DMS53 treated with DMSO at 0.1 percent for 48 hours (cell line): ENCODE data around the gene KRT7.
"Not testable (repeated sequence)": the region's sequence is repeated elsewhere in the genome, so short reads cannot be mapped to it uniquely, and the experiment has no call there.

ENCODE experiments used
- DNase-seq: peaks from one replicate; lab custom pipeline; 2025; ENCODE audit not compliant: unreplicated experiment; lab: John Stamatoyannopoulos, UW

KRT7 gene

DNA sequence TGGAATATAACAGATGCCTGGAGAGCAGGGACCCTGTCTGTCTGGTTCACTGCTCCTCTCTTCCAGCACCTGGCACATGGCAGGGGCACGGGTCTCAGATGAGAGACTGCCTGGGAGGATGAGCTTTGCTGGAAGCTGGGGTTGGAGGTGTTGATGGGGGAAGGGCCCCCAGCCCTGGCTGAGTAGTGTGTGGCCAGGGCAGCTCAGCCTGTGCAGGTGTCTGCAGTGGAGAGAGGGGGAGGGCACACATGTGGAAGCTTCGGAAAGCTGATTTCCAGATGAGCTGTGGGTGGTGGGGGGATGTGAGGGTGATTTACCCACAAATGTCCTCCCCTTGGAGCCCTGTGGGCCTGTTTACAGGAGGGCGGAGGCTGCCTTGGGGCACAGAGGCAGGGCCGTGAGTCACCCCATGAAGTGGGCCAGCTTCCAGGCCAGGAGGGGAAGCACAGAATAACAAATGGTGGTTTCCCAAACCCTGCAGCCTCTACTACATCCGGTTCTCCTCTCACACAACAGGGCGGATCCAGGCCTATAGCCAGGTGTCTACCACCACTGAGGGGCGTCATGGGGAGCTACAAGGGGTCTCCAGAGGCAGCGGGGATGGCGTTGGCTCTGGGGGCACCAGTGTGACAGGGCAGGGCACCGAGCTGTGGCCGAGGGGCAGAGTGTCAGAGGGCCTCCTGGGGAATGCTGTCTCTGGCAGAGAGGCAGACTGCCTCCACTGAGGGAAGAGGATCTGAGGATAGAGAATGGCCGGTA is 11.0 kb downstream of the KRT7 start:
- DNase-seq: peak; percentile 98

DNA sequence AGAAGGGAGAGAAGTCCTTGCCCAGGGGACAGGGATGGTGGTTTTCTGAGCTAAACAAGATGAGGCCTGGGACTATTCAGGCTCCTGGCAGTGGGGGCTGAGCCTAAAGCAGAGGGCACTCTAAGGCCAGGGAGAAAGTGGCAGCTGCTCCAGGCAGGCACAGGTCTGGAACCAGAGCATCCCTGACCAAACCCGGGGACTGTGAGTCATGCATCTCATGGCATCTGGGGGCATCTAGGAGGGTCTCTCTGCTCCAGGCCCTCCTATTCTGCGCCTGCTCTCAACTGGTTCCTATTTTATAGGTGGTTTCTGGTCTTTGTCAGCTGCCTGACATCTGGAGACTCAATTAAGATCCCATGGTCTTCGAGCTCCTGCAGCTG is 11.6 kb downstream of the KRT7 start:
- DNase-seq: peak; percentile 55

DNA sequence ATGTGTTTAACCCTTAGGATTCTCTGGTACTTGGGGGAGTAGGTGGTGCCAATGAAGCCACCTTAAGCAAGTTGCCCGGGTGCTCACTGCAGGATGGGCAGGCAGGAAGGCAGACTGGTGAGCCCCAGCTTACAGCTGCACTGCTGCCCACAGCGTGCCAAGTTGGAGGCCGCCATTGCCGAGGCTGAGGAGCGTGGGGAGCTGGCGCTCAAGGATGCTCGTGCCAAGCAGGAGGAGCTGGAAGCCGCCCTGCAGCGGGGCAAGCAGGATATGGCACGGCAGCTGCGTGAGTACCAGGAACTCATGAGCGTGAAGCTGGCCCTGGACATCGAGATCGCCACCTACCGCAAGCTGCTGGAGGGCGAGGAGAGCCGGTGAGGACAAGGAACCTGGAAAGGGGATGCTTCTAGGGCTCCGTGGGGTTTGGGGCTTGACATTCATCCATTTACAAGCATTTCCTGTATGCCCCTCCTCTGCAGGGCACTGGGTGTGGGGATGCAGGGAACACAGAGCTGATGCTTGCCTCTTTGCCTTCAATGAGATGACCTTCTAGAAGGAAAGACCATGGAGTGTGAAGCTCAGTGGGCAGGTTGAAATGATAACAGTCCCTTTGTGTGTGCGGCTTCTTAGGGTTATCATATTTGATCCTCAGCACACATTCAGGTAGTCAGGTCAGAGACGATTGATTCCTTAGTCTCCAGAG is 12.4 kb downstream of the KRT7 start:
- no peak for DNase-seq

- DNase-seq: no peak
Measured at GRCh38 chr12:52245962-52246569, 13.0 kb downstream of the KRT7 start.

DNA sequence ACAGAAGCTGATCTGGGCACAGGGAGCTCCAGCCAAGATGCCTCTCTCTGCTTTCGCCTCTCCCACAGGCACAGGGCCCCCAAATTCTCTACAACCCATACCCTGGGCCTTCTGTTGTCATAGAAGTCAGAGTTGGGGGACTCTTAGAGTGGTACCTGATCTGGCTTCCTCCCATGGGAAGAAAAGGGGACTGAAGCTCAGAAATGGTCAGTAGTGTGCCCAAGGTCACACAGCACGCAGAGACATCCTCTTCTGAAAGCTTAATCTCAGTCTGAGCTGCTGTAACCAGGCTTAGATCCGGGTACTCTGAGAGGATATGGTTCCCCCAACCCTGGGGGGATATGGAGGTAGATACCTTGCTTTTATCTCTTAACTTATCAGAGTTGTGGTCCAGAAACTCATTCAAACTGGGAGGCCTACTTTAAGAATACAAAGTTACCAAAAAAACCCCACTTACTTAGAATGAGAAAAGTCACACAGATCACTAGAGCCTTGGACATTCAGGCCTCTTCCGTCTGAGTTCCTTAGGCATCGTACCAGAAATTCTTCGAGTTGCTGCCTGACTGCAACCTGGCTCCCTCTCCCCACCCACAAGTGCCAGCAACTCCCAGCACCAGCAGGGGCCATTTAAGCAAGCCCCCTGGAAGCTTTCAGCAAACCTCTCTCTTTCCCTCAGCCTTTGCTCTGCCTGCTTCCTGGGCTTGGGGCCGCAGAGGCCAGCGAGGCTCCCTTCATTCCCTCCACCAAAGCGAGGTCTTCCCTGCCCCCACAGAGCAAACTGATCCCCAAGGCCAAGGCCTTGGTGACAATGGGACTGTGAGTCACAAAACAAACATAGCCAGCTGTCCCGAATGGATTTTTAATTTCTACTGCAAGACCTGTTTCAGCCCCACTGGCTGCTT is 13.9 kb downstream of the KRT7 start:
- DNase-seq: peak; percentile 99

GRCh38 chr12:52247622-52248540 is 14.8 kb downstream of the KRT7 start:
- no peak for DNase-seq

- no peak for DNase-seq
Measured at GRCh38 chr12:52248541-52249461, 15.8 kb downstream of the KRT7 start.

DNA sequence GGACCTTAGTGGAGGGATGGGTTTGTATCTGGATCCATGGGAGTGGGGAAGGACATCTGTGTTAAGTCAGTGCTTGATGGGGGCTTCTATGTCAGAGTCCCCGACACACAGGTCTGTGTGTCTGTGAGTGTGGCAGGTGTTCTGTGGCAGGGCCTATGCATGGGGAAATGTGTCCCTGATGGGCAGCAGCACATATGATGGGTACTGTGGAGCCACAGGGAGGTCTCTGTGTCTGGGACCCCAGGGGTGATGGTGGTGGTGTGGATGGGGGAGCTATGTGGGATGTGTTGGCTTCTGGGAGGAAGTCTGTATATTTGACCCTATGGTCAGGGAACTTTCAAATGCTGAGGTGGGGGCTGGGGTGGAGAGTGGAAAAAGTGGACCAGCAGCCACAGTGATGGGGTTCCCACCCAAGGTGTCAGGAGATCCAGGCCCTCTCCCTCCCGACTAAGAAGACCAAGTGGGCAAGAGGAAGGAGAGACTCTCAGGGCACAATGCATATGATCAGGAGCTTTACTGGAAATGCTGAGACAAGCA is 16.5 kb downstream of the KRT7 start:
- no peak for DNase-seq

- DNase-seq: no peak
Measured at GRCh38 chr12:52250048-52250990, 17.3 kb downstream of the KRT7 start.

DNA sequence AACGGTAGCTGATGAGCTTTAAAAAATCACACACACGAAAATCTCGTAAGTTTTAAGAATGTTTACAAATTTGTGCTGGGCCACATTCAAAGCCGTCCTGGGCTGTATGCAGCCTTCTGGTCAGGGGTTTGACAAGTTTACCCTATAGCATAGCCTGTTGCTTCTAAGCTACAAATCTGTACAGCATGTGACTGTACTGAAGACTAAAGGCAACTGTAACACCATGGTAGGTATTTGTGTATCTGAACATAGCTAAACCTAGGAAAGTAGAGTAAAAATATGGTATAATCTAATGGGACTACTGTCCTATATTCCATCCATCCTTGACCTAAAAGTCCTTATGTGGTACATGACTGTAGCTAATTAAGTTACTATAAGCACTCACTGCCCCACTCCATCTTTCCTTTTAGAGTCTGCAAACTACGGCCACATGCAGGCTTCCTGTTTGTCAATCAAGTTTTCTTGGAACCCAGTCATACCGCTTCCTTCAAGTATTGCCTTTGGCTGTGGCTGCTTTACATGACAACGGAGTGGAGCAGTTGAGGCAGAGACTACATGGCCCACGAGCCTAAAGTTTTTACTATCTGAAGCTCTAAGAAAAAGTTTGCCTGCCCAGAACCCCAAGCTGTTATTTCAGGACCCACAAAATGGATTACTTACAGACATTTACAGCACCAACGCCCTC is 18.5 kb downstream of the KRT7 start:
- DNase-seq: no peak

DNA sequence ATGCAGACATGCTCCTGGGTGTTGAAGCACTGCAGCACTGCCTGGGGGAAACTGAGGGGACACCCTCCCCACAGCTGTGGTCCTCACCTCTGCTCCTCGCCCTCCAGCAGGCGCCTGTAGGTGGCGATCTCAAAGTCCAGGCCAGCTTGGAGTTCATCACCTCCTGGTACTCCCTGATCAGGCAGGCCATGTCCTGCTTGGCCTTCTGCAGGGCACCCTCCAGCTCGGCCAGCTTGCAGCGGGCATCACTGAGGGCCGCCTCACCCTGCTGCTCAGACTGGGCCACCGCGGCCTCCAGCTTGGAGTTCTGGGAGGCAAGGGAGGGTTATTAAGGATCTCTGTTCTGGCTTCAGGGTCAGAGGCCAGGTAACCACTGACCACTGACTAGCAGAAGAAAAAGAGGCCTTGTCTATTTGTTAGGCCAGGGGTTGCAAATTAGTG is 19.2 kb downstream of the KRT7 start:
- DNase-seq: not testable (repeated sequence)

DNA sequence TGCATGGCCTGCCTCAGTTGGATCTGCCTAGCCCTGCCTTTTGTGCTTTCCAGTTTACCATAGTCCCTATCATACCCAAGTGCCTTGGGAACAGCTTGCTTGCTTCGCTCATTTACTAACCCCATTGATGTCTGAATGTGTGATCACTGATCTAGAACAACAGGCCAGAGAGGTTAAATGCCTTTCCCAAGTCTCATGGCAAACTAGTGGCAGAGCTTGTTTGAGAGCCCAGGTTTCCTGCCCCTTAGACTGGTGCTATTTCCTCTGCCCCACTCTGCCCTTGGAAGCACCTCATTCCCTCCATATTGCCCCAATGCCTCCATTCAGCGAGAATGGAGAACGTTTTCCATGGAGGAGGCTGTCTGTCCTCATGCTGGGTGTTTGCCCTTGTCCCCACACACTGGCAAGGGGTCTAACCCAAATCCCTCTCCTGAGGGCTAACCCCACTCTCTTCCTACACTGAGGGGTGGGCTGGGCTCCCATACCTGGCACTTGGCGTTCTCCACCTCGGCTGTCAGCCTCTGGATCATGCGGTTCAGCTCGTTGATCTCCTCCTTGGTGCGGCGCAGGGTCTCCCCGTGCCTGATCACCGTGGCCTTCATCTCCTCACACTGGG is 19.8 kb downstream of the KRT7 start:
- DNase-seq: no peak

DNA sequence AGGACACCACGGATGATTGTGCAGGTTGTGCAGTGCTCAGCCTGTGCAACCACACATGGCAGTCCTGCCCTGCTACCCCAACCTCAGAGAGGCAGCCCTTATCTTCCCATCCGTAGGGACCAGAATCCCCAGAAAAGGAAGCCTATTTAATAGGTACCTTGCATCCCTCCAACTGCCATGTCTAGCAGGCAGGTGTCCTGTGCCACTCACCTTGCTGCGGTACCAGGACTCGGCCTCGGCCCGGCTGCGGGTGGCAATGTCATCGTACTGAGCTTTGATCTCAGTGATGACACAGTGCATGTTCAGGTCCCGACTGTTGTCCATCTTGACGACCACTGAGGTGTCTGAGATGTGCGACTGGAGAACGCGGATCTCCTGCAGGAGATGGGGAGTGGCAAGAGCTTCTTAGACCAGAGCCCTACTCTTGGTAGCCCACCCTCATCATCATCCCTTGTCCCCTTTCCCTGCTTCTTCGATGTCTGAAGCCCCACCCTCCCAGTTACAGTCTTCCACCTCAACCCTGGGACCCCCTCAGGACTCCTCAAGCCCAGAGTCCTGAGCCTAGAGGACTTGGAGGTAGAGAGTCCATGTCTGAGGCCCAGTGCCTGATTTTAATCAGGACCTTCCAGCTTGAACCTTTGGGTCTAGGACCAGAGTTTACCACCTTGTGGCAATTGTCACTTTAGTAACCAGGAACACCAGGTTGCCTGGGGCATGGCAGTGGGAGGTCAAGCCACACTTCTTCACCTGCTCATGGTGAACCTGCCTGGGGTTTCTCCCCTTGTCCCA is 20.5 kb downstream of the KRT7 start:
- DNase-seq: no peak

DNA sequence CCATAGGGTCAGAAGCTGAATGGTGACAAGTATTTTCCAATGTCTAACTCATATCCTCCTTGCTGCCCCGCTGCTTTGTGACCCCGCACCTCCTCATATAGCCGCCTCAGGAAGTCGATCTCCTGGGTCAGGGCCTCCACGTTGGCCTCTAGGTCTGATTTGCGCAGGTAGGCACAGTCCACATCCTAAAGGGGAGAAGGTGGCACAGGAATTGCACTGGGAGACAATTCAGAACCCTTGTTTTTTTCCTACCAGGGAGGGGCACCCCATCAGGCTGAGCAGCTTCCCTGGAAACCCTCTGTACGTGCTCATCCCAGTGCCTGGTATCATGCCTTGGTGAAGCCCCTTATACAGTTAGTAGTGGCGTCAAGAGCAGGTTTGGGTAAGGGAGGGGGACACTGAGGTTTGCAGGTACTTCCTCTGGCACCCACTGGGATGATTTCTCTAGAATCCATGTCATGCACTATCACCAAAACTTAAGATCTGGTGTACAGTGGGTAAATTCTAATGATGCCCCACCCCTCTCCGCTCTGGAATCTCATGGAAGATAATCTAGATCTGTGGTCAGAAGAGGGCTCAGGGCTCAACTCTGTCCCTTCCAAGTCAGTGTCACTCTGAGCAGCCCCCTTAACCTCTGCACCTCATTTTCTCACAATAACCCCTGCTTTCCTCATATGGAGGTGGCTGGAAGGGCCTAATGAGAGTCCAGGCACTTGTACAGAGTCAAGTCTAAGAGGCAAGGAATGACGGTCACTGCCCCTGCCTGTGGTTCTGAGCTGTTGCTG is 21.3 kb downstream of the KRT7 start:
- no peak for DNase-seq
